Activated CD8-positive, alpha-beta T cell treated with anti-CD3 and anti-CD28 coated beads for 36 hours (primary cell): Measurements from ENCODE around the gene AHNAK2. TPM values are rescaled to one million over a fixed set of nuclear protein-coding genes. Genes with fewer than 3 reads are reported as not detected.
"Not testable (repeated sequence)": the region's sequence is repeated elsewhere in the genome, so short reads cannot be mapped to it uniquely, and the experiment has no call there.

ENCODE experiments used
- ATAC-seq: fragments of 200-7000 bp; cut with Tn5 transposase; one replicate; pipeline ENCODE4 v1.10.0; 2021; ENCODE audit warnings: mild to moderate bottlenecking, moderate library complexity
- CTCF ChIA-PET: fragments of 350-600 bp; sonication (Branson Sonifier 250); formaldehyde crosslinking; loops from one replicate; lab custom pipeline; 2021; ENCODE audit warnings: antibody characterized with exemption; lab: Charles Lee
- POLR2A ChIA-PET: fragments of 350-600 bp; sonication (Branson Sonifier 250); formaldehyde crosslinking; loops from one replicate; lab custom pipeline; 2021; ENCODE audit warnings: antibody characterized with exemption; lab: Charles Lee
- DNase-seq: peaks from one replicate; pipeline ENCODE4 v3.0.0-alpha.2; 2020
- H3K27ac Mint-ChIP-seq: one replicate; pipeline ENCODE4 v1.8.0; 2021; ENCODE audit warnings: mild to moderate bottlenecking, mixed read lengths
- H3K27me3 Mint-ChIP-seq: one replicate; pipeline ENCODE4 v1.8.0; 2021; ENCODE audit warnings: mixed read lengths
- H3K36me3 Mint-ChIP-seq: one replicate; pipeline ENCODE4 v1.8.0; 2021; ENCODE audit warnings: low read depth, mixed read lengths
- H3K4me1 Mint-ChIP-seq: one replicate; pipeline ENCODE4 v1.8.0; 2021; ENCODE audit warnings: low read depth, mixed read lengths
- H3K4me3 Mint-ChIP-seq: one replicate; pipeline ENCODE4 v1.8.0; 2021; ENCODE audit warnings: mild to moderate bottlenecking, moderate library complexity, mixed read lengths
- H3K9me3 Mint-ChIP-seq: one replicate; pipeline ENCODE4 v1.8.0; 2021; ENCODE audit warnings: mixed read lengths
- intact Hi-C: fragments of 100-400 bp; cut with micrococcal nuclease; formaldehyde crosslinking; loops from one replicate; pipeline ENCODE4 v1.10.0; 2022
- total RNA-seq, 2 experiments: library from RNA; stranded (reverse); gene quantifications; one replicate each; pipeline ENCODE4 v1.2.3, GENCODE V29; 2021
- TF ChIP-seq, protein P1 (sequence below): fragments of 200-600 bp; IDR thresholded peaks from one replicate; pipeline ENCODE4 v1.8.0; 2022; ENCODE audit warnings: antibody characterized with exemption, mild to moderate bottlenecking

The AHNAK2 gene
- total RNA-seq, 2 experiments from 2014 or later = 0.02 TPM; not detected in 1

DNA sequence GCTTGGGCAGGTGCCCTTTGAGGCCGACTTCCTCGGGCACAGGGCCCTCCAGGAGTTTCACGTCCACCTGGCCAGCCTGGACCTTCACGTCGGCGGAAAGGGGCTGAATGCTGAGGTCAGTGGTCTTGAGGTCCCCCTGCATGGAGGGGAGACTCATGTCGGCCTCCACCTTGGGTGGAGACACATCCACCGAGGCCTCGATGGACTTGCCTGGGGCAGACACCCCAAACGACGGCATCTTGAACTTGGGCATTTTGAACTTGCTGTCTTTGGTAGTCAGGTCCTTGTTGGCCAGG, 29.5 kb downstream of the AHNAK2 start:
- Mint-ChIP-seq H3K4me1 (no peaks in the 10 kb centered on the region), H3K36me3 (no peaks in the 10 kb centered on the region), H3K9me3 (no peaks in the 10 kb centered on the region), H3K27me3 (no peaks in the 10 kb centered on the region), H3K4me3 (no peak overlapping the region), H3K27ac (no peak overlapping the region)
- ATAC-seq = no peak
- ChIA-PET POLR2A (no interaction called here), CTCF (no interaction called here)
- no peak for DNase-seq
- intact Hi-C loops = no loop called here
- TF ChIP-seq, protein P1, sequence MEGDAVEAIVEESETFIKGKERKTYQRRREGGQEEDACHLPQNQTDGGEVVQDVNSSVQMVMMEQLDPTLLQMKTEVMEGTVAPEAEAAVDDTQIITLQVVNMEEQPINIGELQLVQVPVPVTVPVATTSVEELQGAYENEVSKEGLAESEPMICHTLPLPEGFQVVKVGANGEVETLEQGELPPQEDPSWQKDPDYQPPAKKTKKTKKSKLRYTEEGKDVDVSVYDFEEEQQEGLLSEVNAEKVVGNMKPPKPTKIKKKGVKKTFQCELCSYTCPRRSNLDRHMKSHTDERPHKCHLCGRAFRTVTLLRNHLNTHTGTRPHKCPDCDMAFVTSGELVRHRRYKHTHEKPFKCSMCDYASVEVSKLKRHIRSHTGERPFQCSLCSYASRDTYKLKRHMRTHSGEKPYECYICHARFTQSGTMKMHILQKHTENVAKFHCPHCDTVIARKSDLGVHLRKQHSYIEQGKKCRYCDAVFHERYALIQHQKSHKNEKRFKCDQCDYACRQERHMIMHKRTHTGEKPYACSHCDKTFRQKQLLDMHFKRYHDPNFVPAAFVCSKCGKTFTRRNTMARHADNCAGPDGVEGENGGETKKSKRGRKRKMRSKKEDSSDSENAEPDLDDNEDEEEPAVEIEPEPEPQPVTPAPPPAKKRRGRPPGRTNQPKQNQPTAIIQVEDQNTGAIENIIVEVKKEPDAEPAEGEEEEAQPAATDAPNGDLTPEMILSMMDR = no peak

DNA sequence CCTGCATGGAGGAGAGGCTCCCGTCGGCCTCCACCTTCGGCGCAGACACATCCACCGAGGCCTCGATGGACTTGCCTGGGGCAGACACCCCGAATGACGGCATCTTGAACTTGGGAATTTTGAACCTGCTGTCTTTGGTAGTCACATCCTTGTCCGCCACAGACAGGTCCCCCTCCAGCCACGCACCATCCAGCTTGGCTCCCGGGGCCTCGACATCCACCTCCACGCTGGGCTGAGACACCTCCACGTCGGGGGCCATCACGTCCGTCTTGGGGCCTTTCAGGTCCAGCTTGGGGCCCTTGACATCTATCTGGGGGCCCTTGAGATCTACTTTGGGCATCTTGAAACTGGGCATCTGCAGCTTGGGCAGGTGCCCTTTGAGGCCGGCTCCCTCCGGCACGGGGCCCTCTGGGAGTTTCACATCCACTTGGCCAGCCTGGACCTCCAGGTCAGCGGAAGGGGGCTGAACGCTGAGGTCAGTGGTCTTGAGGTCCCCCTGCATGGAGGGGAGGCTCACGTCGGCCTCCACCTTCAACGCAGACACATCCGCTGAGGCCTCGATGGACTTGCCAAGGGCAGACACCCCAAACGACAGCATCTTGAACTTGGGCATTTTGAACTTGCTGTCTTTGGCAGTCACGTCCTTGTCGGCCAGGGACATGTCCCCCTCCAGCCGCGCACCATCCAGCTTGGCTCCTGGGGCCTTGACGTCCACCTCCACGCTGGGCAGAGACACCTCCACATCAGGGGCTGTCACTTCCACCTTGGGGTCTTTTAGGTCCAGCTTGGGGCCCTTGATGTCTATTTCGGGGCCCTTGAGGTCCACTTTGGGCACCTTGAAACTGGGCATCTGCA, 30.1 kb downstream of the AHNAK2 start:
- H3K4me3 Mint-ChIP-seq, DNase-seq, H3K4me1 Mint-ChIP-seq, ATAC-seq, POLR2A ChIA-PET, H3K36me3 Mint-ChIP-seq, CTCF ChIA-PET, H3K27ac Mint-ChIP-seq, H3K27me3 Mint-ChIP-seq, intact Hi-C loops, H3K9me3 Mint-ChIP-seq: not testable (repeated sequence)

DNA sequence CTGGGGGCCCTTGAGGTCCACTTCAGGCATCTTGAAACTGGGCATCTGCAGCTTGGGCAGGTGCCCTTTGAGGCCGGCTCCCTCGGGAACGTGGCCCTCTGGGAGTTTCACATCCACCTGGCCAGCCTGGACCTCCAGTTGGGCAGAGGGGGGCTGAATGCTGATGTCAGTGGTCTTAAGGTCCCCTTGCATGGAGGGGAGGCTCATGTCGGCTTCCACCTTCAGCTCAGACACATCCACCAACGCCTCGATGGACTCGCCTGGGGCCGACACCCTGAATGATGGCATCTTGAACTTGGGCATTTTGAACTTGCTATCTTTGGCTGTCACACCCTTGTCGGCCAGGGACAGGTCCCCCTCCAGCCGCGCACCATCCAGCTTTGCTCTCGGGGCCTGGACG, 31.0 kb downstream of the AHNAK2 start:
- DNase-seq, H3K4me1 Mint-ChIP-seq, H3K27me3 Mint-ChIP-seq, H3K9me3 Mint-ChIP-seq, POLR2A ChIA-PET, intact Hi-C loops, ATAC-seq, CTCF ChIA-PET, H3K27ac Mint-ChIP-seq, H3K36me3 Mint-ChIP-seq, H3K4me3 Mint-ChIP-seq: not testable (repeated sequence)

DNA sequence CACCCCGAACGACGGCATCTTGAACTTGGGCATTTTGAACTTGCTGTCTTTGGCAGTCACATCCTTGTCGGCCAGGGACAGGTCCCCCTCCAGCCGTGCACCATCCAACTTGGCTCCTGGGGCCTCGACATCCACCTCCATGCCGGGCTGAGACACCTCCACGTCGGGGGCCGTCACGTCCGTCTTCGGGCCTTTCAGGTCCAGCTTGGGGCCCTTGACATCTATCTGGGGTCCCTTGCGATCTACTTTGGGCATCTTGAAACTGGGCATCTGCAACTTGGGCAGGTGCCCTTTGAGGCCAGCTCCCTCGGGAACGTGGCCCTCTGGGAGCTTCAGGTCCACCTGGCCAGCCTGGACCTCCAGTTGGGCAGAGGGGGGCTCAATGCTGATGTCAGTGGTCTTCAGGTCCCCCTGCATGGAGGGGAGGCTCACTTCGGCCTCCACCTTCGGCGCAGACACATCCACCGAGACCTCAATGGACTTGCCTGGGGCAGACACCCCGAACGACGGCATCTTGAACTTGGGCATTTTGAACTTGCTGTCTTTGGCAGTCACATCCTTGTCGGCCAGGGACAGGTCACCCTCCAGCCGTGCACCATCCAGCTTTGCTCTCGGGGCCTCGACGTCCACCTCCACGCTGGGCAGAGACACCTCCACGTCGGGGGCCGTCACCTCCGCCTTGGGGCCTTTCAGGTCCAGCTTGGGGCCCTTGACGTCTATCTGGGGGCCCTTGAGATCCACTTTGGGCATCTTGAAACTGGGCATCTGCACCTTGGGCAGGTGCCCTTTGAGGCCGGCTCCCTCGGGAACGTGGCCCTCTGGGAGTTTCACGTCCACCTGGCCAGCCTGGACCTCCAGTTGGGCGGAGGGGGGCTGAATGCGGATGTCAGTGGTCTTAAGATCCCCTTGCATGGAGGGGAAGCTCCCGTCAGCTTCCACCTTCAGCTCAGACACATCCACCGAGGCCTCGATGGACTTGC, 31.9 kb downstream of the AHNAK2 start:
- H3K27me3 Mint-ChIP-seq, H3K4me3 Mint-ChIP-seq, H3K9me3 Mint-ChIP-seq, H3K4me1 Mint-ChIP-seq, ATAC-seq, intact Hi-C loops, H3K36me3 Mint-ChIP-seq, CTCF ChIA-PET, H3K27ac Mint-ChIP-seq, DNase-seq: not testable (repeated sequence)
- POLR2A ChIA-PET = interaction anchor here (0.6 kb wide), 1 partner anchor 12 kb away, joined by 3 read pairs; no protein-coding TSS in a partner anchor

DNA sequence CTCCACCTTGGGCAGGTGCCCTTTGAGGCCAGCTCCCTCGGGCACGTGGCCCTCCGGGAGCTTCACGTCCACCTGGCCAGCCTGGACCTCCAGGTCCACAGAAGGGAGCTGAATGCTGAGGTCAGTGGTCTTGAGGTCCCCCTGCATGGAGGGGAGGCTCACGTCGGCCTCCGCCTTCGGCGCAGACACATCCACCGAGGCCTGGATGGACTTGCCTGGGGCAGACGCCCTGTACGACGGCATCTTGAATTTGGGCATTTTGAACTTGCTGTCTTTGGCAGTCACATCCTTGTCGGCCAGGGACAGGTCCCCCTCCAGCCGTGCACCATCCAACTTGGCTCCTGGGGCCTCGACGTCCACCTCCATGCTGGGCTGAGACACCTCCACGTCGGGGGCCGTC, 32.9 kb downstream of the AHNAK2 start:
- POLR2A ChIA-PET, H3K4me3 Mint-ChIP-seq, H3K36me3 Mint-ChIP-seq, DNase-seq, ATAC-seq, CTCF ChIA-PET, H3K27me3 Mint-ChIP-seq, H3K9me3 Mint-ChIP-seq, intact Hi-C loops, H3K27ac Mint-ChIP-seq, H3K4me1 Mint-ChIP-seq: not testable (repeated sequence)

DNA sequence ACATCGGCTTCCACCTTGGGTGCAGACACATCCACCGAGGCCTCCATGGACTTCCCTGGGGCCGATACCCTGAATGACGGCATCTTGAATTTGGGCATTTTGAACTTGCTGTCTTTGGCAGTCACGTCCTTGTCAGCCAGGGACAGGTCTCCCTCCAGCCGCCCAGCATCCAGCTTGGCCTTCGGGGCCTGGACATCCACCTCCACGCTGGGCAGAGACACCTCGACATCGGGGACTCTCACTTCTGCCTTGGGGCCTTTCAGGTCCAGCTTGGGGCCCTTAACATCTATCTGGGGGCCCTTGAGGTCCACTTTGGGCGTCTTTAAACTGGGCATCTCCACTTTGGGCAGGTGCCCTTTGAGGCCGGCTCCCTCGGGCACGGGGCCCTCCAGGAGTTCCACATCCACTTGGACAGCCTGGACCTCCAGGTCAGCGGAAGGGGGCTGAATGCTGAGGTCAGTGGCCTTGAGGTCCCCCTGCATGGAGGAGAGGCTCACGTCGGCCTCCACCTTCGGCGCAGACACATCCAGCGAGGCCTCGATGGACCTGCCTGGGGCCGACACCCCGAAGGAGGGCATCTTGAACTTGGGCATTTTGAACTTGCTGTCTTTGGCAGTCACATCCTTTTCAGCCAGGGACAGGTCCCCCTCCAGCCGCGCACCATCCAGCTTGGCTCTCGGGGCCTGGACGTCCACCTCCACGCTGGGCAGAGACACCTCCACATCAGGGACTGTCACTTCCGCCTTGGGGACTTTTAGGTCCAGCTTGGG, 33.6 kb downstream of the AHNAK2 start:
- intact Hi-C loops, ATAC-seq, H3K27me3 Mint-ChIP-seq, H3K4me3 Mint-ChIP-seq, DNase-seq, CTCF ChIA-PET, H3K9me3 Mint-ChIP-seq, H3K27ac Mint-ChIP-seq, H3K36me3 Mint-ChIP-seq, POLR2A ChIA-PET, H3K4me1 Mint-ChIP-seq: not testable (repeated sequence)

DNA sequence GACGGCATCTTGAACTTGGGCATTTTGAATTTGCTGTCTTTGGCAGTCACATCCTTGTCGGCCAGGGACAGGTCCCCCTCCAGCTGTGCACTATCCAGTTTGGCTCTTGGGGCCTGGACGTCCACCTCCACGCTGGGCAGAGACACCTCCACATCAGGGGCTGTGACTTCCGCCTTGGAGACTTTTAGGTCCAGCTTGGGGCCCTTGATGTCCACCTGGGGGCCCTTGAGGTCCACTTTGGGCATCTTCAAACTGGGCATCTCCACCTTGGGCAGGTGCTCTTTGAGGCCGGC, 34.2 kb downstream of the AHNAK2 start:
- CTCF ChIA-PET, intact Hi-C loops, DNase-seq, H3K4me1 Mint-ChIP-seq, H3K4me3 Mint-ChIP-seq, H3K27ac Mint-ChIP-seq, POLR2A ChIA-PET, H3K9me3 Mint-ChIP-seq, H3K36me3 Mint-ChIP-seq, ATAC-seq, H3K27me3 Mint-ChIP-seq: not testable (repeated sequence)

DNA sequence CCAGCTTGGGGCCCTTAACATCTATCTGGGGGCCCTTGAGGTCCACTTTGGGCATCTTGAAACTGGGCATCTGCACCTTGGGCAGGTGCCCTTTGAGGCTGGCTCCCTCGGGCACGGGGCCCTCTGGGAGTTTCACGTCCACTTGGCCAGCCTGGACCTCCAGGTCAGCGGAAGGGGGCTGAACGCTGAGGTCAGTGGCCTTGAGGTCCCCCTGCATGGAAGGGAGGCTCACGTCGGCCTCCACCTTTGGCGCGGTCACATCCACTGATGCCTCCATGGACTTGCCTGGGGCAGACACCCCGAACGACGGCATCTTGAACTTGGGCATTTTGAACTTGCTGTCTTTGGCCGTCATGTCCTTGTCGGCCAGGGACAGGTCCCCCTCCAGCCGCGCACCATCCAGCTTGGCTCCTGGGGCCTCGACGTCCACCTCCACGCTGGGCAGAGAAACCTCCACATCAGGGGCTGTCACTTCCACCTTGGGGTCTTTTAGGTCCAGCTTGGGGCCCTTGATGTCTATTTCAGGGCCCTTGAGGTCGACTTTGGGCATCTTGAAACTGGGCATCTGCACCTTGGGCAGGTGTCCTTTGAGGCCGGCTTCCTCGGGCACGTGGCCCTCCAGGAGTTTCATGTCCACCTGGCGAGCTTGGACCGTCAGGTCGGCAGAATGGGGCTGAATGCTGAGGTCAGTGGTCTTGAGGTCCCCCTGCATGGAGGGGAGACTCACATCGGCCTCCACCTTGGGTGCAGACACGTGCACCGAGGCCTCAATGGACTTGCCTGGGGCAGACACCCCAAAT, 34.8 kb downstream of the AHNAK2 start:
- intact Hi-C loops, ATAC-seq, H3K9me3 Mint-ChIP-seq, H3K4me3 Mint-ChIP-seq, H3K27ac Mint-ChIP-seq, CTCF ChIA-PET, DNase-seq, POLR2A ChIA-PET, H3K36me3 Mint-ChIP-seq, H3K27me3 Mint-ChIP-seq, H3K4me1 Mint-ChIP-seq: not testable (repeated sequence)
